ENCODE measurements around the gene RAB11FIP4.
"Not testable (repeated sequence)": the region's sequence is repeated elsewhere in the genome, so short reads cannot be mapped to it uniquely, and the experiment has no call there.

DNA sequence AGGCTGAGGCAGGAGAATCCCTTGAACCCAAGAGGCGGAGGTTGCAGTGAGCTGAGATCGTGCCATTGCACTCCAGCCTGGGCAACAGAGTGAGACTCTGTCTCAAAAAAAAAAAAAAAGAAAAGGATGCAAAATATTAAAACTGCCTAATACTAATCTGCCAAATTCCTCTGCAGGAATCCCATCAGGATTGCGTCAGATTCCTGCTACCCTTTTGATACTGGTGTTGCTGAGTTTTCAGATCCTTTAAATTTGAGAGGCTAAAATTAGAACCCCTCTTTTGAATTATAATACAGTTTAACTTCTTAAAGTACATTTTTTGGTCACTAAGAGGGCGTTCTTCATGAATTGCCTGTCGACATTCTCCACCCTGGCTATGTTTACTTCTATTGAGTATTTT lies 51.4 kb downstream of the RAB11FIP4 start:
- TF ChIP-seq, protein P1, sequence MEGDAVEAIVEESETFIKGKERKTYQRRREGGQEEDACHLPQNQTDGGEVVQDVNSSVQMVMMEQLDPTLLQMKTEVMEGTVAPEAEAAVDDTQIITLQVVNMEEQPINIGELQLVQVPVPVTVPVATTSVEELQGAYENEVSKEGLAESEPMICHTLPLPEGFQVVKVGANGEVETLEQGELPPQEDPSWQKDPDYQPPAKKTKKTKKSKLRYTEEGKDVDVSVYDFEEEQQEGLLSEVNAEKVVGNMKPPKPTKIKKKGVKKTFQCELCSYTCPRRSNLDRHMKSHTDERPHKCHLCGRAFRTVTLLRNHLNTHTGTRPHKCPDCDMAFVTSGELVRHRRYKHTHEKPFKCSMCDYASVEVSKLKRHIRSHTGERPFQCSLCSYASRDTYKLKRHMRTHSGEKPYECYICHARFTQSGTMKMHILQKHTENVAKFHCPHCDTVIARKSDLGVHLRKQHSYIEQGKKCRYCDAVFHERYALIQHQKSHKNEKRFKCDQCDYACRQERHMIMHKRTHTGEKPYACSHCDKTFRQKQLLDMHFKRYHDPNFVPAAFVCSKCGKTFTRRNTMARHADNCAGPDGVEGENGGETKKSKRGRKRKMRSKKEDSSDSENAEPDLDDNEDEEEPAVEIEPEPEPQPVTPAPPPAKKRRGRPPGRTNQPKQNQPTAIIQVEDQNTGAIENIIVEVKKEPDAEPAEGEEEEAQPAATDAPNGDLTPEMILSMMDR (IDR thresholded peaks at IDR 0.05) = not testable (repeated sequence)
- TF ChIP-seq SIN3A (IDR thresholded peaks at IDR 0.05; ENCODE audit: borderline replicate concordance, insufficient read depth, low read depth, low read length); POLR2AphosphoS5 (IDR thresholded peaks at IDR 0.05; ENCODE audit: low read depth, low read length): not testable (repeated sequence)
